Testis (tissue), 3 donors: ENCODE measurements around the gene SLC34A3. TPM values are rescaled to one million over a fixed set of nuclear protein-coding genes. Genes with fewer than 3 reads are reported as not detected.

Source experiments
- DNase-seq: peaks from one replicate; pipeline ENCODE4 v3.0.0-alpha.2; 2019
- H3K27ac ChIP-seq, 2 donors: fragments of 200-600 bp; sonication (generic); one replicate each; pipeline ENCODE4 v1.5.1; 2019
- H3K27me3 ChIP-seq: fragments of 200-600 bp; sonication (generic); one replicate; pipeline ENCODE4 v1.5.1; 2019
- H3K36me3 ChIP-seq: fragments of 200-600 bp; sonication (generic); one replicate; pipeline ENCODE4 v1.5.1; 2017; ENCODE audit warnings: low read depth; ENCODE audit errors: missing control alignments
- H3K4me1 ChIP-seq: fragments of 200-600 bp; sonication (generic); one replicate; pipeline ENCODE4 v1.5.1; 2019
- H3K4me3 ChIP-seq, 2 donors: fragments of 200-600 bp; sonication (generic); one replicate each; pipeline ENCODE4 v1.5.1; 2017 to 2019
- H3K9me3 ChIP-seq: fragments of 200-600 bp; sonication (generic); one replicate; pipeline ENCODE4 v1.5.1; 2017
- CTCF ChIP-seq, 3 experiments: fragments of 450-650 bp in 2 of 3; fragments of 200-600 bp in 1 of 3; sonication (generic) in 1 of 3; IDR thresholded peaks; one replicate each; pipeline ENCODE4 v1.5.1; 2016 to 2019; ENCODE audit warnings: antibody characterized with exemption in 3 of 3, mild to moderate bottlenecking in 2 of 3, moderate library complexity in 1 of 3
- POLR2A ChIP-seq: fragments of 450-650 bp; IDR thresholded peaks from one replicate; pipeline ENCODE4 v1.6.1; 2017; ENCODE audit warnings: antibody characterized with exemption, mild to moderate bottlenecking, moderate library complexity
- WGBS, 2 donors: methylation state at CpG; one replicate each; pipeline ENCODE4 v1.1.5; 2018; 5-methylcytosine and 5-hydroxymethylcytosine counted together
- intact Hi-C: fragments of 100-400 bp; cut with DNase I; formaldehyde crosslinking; loops from one replicate; pipeline ENCODE4 v1.15.1; 2023; ENCODE audit warnings: low total_unique reads
- polyA plus RNA-seq: library from polyadenylated mRNA; stranded (reverse); fragments of 350-450 nt; fragmentation: Illumina TruSeq; extraction: RNeasy Lipid Tissue Mini Kit (QIAGEN cat#74804); gene quantifications from one replicate; pipeline ENCODE4 v1.2.3, GENCODE V29; 2014; ENCODE audit warnings: low read depth, low replicate concordance; ENCODE audit not compliant: insufficient read depth
- total RNA-seq, 2 donors: library from RNA; depleted of rRNA; stranded (reverse); fragments of >200 nt; gene quantifications; one replicate each; pipeline ENCODE4 v1.2.3, GENCODE V29; 2016

The SLC34A3 gene
- total and polyA plus RNA-seq, 3 donors from 2014 or later = 0.15 to 0.25 (median 0.24) TPM

- H3K27me3 ChIP-seq = no peaks in the 10 kb centered on the region
- 53 to 71% methylated on average over 4 to 26 of the region's 29 CpGs for WGBS, 2 donors
- H3K36me3 ChIP-seq = no peaks in the 10 kb centered on the region
- no peaks in the 10 kb centered on the region for H3K9me3 ChIP-seq
- TF ChIP-seq CTCF (IDR thresholded peaks at IDR 0.05) (no peak), POLR2A (no peak)
- no peak overlapping the region for H3K4me3 ChIP-seq
- H3K27ac ChIP-seq = no peak overlapping the region
- peaks cover 15% of the 10 kb centered on the region for H3K4me1 ChIP-seq
- DNase-seq = no peak
- intact Hi-C loops = loop anchor here (10.0 kb wide), 1 partner anchor 114 kb away; the partner anchor contains the start of gene DPP7
Measured at GRCh38 chr9:137228506-137228967, 2.2 kb upstream of the SLC34A3 start.

GRCh38 chr9:137228968-137229896 is 1.5 kb upstream of the SLC34A3 start:
- Histone ChIP-seq H3K4me3 (no peak overlapping the region), H3K4me1 (peaks cover 10% of the 10 kb centered on the region), H3K9me3 (no peaks in the 10 kb centered on the region), H3K27ac (no peak overlapping the region), H3K36me3 (no peaks in the 10 kb centered on the region), H3K27me3 (no peaks in the 10 kb centered on the region)
- no peak for DNase-seq
- intact Hi-C loops = loop anchor here (10.0 kb wide), 1 partner anchor 114 kb away; the partner anchor contains the start of gene DPP7
- WGBS, 2 donors = 50 to 61% methylated on average over 10 to 26 of the region's 27 CpGs
- TF ChIP-seq POLR2A = no peak
- TF ChIP-seq CTCF (IDR thresholded peaks at IDR 0.05) = no peak

GRCh38 chr9:137229903-137230704 is 597 bp upstream of the SLC34A3 start:
- DNase-seq = no peak
- Histone ChIP-seq H3K4me3 (no peak overlapping the region), H3K36me3 (no peaks in the 10 kb centered on the region), H3K27ac (no peak overlapping the region), H3K27me3 (no peaks in the 10 kb centered on the region), H3K9me3 (no peaks in the 10 kb centered on the region), H3K4me1 (peaks cover 10% of the 10 kb centered on the region)
- 20 to 56% methylated on average over 2 to 28 of the region's 31 CpGs for WGBS, 2 donors
- no peak for TF ChIP-seq CTCF (IDR thresholded peaks at IDR 0.05)
- TF ChIP-seq POLR2A = no peak
- intact Hi-C loops = loop anchor here (10.0 kb wide), 1 partner anchor 115 kb away; the partner anchor contains the start of gene DPP7

GRCh38 chr9:137231372-137232039 is 805 bp downstream of the SLC34A3 start:
- intact Hi-C loops = no loop called here
- Histone ChIP-seq H3K36me3 (no peaks in the 10 kb centered on the region), H3K4me1 (peaks cover 16% of the 10 kb centered on the region), H3K27me3 (no peaks in the 10 kb centered on the region), H3K9me3 (no peaks in the 10 kb centered on the region), H3K4me3 (no peak overlapping the region), H3K27ac (no peak overlapping the region)
- DNase-seq = no peak
- 87 to 93% methylated on average over 18 to 23 of the region's 23 CpGs for WGBS, 2 donors
- TF ChIP-seq CTCF (IDR thresholded peaks at IDR 0.05) (no peak), POLR2A (no peak)
